ENCODE data around the gene CHRD. TPM values are rescaled to one million over a fixed set of nuclear protein-coding genes. Genes with fewer than 3 reads are reported as not detected.

Gene CHRD
- total and polyA plus RNA-seq, 4 donors: 0.38 to 46.5 (median 12.0) TPM

DNA sequence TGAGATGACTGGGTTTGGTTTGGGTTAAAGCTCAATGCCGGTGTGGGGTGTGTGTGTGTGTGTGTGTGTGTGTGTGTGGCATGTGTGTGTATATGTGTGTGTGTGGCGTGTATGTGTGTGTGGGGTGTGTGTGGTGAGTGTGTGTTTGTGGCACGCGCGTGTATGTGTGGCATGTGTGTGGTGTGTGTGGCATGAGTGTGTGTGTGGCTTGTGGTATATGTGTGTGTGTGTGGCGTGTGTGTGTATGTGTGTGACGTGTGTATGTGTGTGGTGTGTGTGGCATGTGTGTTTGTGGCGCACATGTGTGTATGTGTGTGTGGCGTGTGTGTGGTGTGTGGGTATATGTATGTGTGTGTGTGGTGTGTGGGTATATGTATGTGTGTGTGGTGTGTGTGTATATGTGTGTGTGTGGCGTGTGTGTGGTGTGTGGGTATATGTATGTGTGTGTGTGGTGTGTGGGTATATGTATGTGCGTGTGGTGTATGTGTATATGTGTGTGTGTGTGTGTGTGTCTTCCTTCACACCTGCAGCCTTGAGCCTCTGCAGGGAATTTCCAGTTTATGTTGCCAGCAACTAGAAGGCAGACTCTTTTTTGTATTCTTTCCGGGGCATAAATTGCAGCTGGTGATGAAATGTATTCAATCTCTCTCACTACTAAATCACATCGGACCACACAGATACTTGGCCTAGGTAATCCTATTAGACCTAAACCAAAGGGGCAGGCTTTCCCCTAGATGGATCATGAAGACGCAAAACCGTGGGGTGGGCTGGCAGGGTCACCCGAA is 34.8 kb downstream of the CHRD start:
- Histone ChIP-seq H3K4me1 (ENCODE audit: control insufficient read depth in 1 of 2, insufficient read depth in 2 of 2, low read length in 2 of 2) (no peaks in the 10 kb centered on the region), H3K4me3 (ENCODE audit: low read length in 2 of 2) (no peak overlapping the region), H3K36me3 (ENCODE audit: control insufficient read depth in 1 of 2, insufficient read depth in 2 of 2, low read length in 1 of 2) (no peaks in the 10 kb centered on the region), H3K27ac (ENCODE audit: low read depth in 1 of 2, low read length in 2 of 2) (no peak overlapping the region), H3K9me3 (ENCODE audit: control insufficient read depth, low read length) (no peaks in the 10 kb centered on the region), H3K27me3 (ENCODE audit: control insufficient read depth in 1 of 2, insufficient read depth in 2 of 2, low read length in 1 of 2) (no peaks in the 10 kb centered on the region)
- intact Hi-C loops (cut with DNase I): loop anchor here in 1 of 2 donors (1.0 to 5.0 kb wide), 3 partner anchors 42 to 98 kb away; no protein-coding TSS in a partner anchor
- DNase-seq (peak in 1 of 2 donors; percentile 22), ATAC-seq (ENCODE audit: low FRiP score) (no peak)
- WGBS, 2 donors: 86 to 90% methylated on average over 16 of the region's 16 CpGs

- no peak overlapping the region for H3K27ac ChIP-seq (ENCODE audit: low read depth in 1 of 2, low read length in 2 of 2)
- no peaks in the 10 kb centered on the region for H3K27me3 ChIP-seq (ENCODE audit: control insufficient read depth in 1 of 2, insufficient read depth in 2 of 2, low read length in 1 of 2)
- no peaks in the 10 kb centered on the region for H3K36me3 ChIP-seq (ENCODE audit: control insufficient read depth in 1 of 2, insufficient read depth in 2 of 2, low read length in 1 of 2)
- no peaks in the 10 kb centered on the region for H3K9me3 ChIP-seq (ENCODE audit: control insufficient read depth, low read length)
- 90 to 93% methylated on average over 4 of the region's 4 CpGs for WGBS, 2 donors
- H3K4me3 ChIP-seq (ENCODE audit: low read length in 2 of 2): no peak overlapping the region
- no peaks in the 10 kb centered on the region for H3K4me1 ChIP-seq (ENCODE audit: control insufficient read depth in 1 of 2, insufficient read depth in 2 of 2, low read length in 2 of 2)
- DNase-seq: no peak
- intact Hi-C loops (cut with DNase I): loop anchor here in 1 of 2 donors (1.0 to 5.0 kb wide), 3 partner anchors 43 to 97 kb away; no protein-coding TSS in a partner anchor
- ATAC-seq (ENCODE audit: low FRiP score): no peak
These were observed 35.3 kb downstream of the CHRD start for GRCh38 chr3:184415203-184415490.

GRCh38 chr3:184417619-184418327 is 37.9 kb downstream of the CHRD start:
- DNase-seq (peak; percentile 79 to 89), ATAC-seq (ENCODE audit: low FRiP score) (peak; percentile 88)
- Histone ChIP-seq H3K4me3 (ENCODE audit: low read length in 2 of 2) (no peak overlapping the region), H3K9me3 (ENCODE audit: control insufficient read depth, low read length) (no peaks in the 10 kb centered on the region), H3K27me3 (ENCODE audit: control insufficient read depth in 1 of 2, insufficient read depth in 2 of 2, low read length in 1 of 2) (no peaks in the 10 kb centered on the region), H3K27ac (ENCODE audit: low read depth in 1 of 2, low read length in 2 of 2) (no peak overlapping the region), H3K36me3 (ENCODE audit: control insufficient read depth in 1 of 2, insufficient read depth in 2 of 2, low read length in 1 of 2) (no peaks in the 10 kb centered on the region), H3K4me1 (ENCODE audit: control insufficient read depth in 1 of 2, insufficient read depth in 2 of 2, low read length in 2 of 2) (no peaks in the 10 kb centered on the region)
- intact Hi-C loops (cut with DNase I): loop anchor here in 1 of 2 donors (5.0 kb wide), 2 partner anchors 45 to 95 kb away; no protein-coding TSS in a partner anchor
- 26 to 35% methylated on average over 12 to 14 of the region's 14 CpGs for WGBS, 2 donors

DNA sequence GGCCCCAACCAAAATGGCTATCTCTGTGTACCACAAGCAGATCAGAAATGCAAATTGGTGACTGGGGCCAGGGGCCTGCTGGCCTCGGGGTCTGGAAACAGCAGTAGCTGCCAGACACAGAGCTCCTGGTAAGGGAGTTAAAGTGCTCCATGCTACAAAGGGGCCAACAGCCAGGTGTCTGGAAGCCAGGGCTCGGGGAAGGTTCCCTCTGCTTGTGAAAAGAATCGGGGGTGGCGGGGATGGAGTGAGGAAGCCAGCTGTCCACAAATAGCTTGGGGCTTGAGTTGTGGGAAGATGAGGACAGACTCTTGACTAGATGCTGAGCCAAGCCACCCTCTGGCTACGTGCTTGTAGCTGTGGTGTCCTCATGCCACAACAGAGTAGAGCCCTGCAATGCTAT is 39.3 kb downstream of the CHRD start:
- peak in 1 of 2 donors; percentile 59 for DNase-seq
- Histone ChIP-seq H3K9me3 (ENCODE audit: control insufficient read depth, low read length) (no peaks in the 10 kb centered on the region), H3K27me3 (ENCODE audit: control insufficient read depth in 1 of 2, insufficient read depth in 2 of 2, low read length in 1 of 2) (no peaks in the 10 kb centered on the region), H3K4me1 (ENCODE audit: control insufficient read depth in 1 of 2, insufficient read depth in 2 of 2, low read length in 2 of 2) (no peaks in the 10 kb centered on the region), H3K4me3 (ENCODE audit: low read length in 2 of 2) (no peak overlapping the region), H3K27ac (ENCODE audit: low read depth in 1 of 2, low read length in 2 of 2) (no peak overlapping the region), H3K36me3 (ENCODE audit: control insufficient read depth in 1 of 2, insufficient read depth in 2 of 2, low read length in 1 of 2) (no peaks in the 10 kb centered on the region)
- no peak for ATAC-seq (ENCODE audit: low FRiP score)
- WGBS, 2 donors: 83 to 85% methylated on average over 5 of the region's 5 CpGs
- intact Hi-C loops (cut with DNase I): loop anchor here in 1 of 2 donors (5.0 kb wide), 2 partner anchors 47 to 93 kb away; no protein-coding TSS in a partner anchor

DNA sequence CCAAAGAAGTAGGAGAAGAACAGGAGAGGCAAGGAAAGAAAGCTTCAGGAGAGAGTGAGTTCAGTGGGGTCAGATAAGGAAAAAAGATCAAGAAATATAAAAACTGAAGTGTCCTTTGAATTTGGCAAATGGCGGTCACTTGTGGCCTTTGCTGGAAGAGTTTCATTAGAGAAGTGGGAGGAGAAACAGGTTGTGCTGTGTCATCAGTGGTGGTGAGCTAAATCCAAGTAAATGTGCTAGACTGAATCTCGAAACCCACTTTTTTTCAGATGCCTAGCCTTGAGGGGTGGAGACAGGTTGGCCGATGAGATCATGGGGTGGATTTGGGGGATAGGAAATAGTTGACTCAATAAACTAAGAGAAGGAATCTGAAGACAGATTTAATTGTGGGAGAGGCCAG is 43.7 kb downstream of the CHRD start:
- 88 to 91% methylated on average over 3 of the region's 3 CpGs for WGBS, 2 donors
- H3K36me3 ChIP-seq (ENCODE audit: control insufficient read depth in 1 of 2, insufficient read depth in 2 of 2, low read length in 1 of 2): no peaks in the 10 kb centered on the region
- ATAC-seq (ENCODE audit: low FRiP score): no peak
- H3K4me1 ChIP-seq (ENCODE audit: control insufficient read depth in 1 of 2, insufficient read depth in 2 of 2, low read length in 2 of 2): peaks cover 0 to 2% of the 10 kb centered on the region in 2 donors
- no peak overlapping the region for H3K4me3 ChIP-seq (ENCODE audit: low read length in 2 of 2)
- no peak overlapping the region for H3K27ac ChIP-seq (ENCODE audit: low read depth in 1 of 2, low read length in 2 of 2)
- H3K9me3 ChIP-seq (ENCODE audit: control insufficient read depth, low read length): no peaks in the 10 kb centered on the region
- no peak for DNase-seq
- no peaks in the 10 kb centered on the region for H3K27me3 ChIP-seq (ENCODE audit: control insufficient read depth in 1 of 2, insufficient read depth in 2 of 2, low read length in 1 of 2)
- intact Hi-C loops (cut with DNase I): no loop called here

DNA sequence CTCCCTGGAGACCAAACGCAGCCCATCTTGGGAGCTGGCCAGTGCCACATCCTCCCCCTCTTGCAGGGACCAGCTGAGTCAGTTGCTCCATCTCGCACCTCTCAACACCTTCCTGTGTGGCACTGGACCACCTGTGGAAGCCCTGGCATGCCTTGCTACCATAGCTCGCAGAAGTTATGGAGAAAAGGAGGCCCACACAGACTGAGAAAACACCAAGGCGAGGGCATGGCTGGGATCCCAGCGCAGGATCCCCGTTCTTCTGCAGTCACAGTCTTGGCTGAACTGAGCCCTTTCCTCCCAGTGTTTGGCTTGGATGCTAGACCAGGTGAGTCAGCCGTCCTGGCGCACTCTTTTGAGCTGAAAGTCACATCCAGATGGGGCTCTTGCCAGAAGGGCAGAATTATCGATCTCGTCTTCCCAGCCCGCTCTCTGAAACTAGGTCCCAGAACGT is 46.9 kb downstream of the CHRD start:
- 7 to 8% methylated on average over 12 of the region's 12 CpGs for WGBS, 2 donors
- Histone ChIP-seq H3K9me3 (ENCODE audit: control insufficient read depth, low read length) (no peaks in the 10 kb centered on the region), H3K4me3 (ENCODE audit: low read length in 2 of 2) (no peak overlapping the region), H3K36me3 (ENCODE audit: control insufficient read depth in 1 of 2, insufficient read depth in 2 of 2, low read length in 1 of 2) (no peaks in the 10 kb centered on the region), H3K27ac (ENCODE audit: low read depth in 1 of 2, low read length in 2 of 2) (no peak overlapping the region), H3K27me3 (ENCODE audit: control insufficient read depth in 1 of 2, insufficient read depth in 2 of 2, low read length in 1 of 2) (no peaks in the 10 kb centered on the region), H3K4me1 (ENCODE audit: control insufficient read depth in 1 of 2, insufficient read depth in 2 of 2, low read length in 2 of 2) (peaks cover 0 to 2% of the 10 kb centered on the region in 2 donors)
- intact Hi-C loops (cut with DNase I): no loop called here
- ATAC-seq (ENCODE audit: low FRiP score) (peak; percentile 57), DNase-seq (peak; percentile 67 to 82)

DNA sequence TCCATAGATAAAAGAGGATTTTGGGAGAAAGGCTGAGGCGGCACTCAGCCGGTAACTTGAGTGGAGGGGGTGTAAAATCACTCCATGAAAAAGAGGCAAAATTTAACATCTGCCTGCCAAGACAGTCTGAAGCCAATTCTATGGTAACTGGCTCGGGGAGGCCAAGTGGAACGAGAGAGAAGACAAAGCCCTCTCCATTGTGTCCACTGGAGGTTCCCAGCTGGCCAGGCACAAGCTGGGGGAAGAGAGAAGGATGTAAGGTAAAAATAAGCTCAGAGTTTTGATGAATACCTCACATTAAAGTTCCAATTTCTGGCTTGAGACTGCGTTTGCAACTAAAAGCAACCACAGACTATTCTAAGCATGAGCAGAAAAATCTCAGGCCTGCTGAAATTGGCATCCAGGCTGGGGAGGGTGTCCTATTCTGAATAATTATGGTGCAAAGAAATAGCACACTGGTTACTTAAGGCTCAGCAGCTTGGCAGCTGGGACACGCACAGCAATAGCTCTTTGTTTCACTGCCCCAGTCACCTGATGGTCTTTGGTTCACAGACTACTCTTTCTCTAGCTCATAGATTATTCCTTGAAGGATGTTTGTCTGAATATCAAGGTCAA is 48.8 kb downstream of the CHRD start:
- Histone ChIP-seq H3K27me3 (ENCODE audit: control insufficient read depth in 1 of 2, insufficient read depth in 2 of 2, low read length in 1 of 2) (no peaks in the 10 kb centered on the region), H3K4me3 (ENCODE audit: low read length in 2 of 2) (no peak overlapping the region), H3K9me3 (ENCODE audit: control insufficient read depth, low read length) (no peaks in the 10 kb centered on the region), H3K36me3 (ENCODE audit: control insufficient read depth in 1 of 2, insufficient read depth in 2 of 2, low read length in 1 of 2) (no peaks in the 10 kb centered on the region), H3K4me1 (ENCODE audit: control insufficient read depth in 1 of 2, insufficient read depth in 2 of 2, low read length in 2 of 2) (peaks cover 0 to 2% of the 10 kb centered on the region in 2 donors), H3K27ac (ENCODE audit: low read depth in 1 of 2, low read length in 2 of 2) (peak overlapping the region; percentile 6 to 34)
- ATAC-seq (ENCODE audit: low FRiP score): no peak
- intact Hi-C loops (cut with DNase I): no loop called here
- 2 to 8% methylated on average over 6 of the region's 6 CpGs for WGBS, 2 donors
- peak in 1 of 2 donors; percentile 31 for DNase-seq

DNA sequence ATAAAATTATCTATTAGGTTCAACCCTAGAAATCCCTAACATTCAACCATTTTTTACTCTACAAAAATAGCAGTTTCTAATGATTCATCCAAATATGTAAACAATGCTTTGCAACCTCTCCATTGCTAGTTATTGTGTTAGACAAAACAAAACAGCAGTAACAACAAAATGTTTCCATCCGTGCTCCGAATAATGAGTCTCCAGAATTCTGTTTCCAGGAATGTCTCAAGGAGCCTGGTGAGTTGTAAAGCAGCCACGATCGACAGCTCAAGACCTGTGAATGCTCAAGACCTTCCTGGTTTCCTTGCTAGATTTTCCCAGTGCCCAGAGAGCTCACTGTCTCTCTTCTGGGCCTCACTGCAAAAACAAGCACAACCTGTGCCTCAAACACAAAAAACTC is 49.9 kb downstream of the CHRD start:
- intact Hi-C loops (cut with DNase I): no loop called here
- DNase-seq: peak in 1 of 2 donors; percentile 1
- Histone ChIP-seq H3K27ac (ENCODE audit: low read depth in 1 of 2, low read length in 2 of 2) (no peak overlapping the region), H3K4me1 (ENCODE audit: control insufficient read depth in 1 of 2, insufficient read depth in 2 of 2, low read length in 2 of 2) (peaks cover 0 to 2% of the 10 kb centered on the region in 2 donors), H3K36me3 (ENCODE audit: control insufficient read depth in 1 of 2, insufficient read depth in 2 of 2, low read length in 1 of 2) (no peaks in the 10 kb centered on the region), H3K27me3 (ENCODE audit: control insufficient read depth in 1 of 2, insufficient read depth in 2 of 2, low read length in 1 of 2) (no peaks in the 10 kb centered on the region), H3K9me3 (ENCODE audit: control insufficient read depth, low read length) (no peaks in the 10 kb centered on the region), H3K4me3 (ENCODE audit: low read length in 2 of 2) (no peak overlapping the region)
- WGBS, 2 donors: 83 to 84% methylated on average over 4 of the region's 4 CpGs
- ATAC-seq (ENCODE audit: low FRiP score): no peak

Measured in aorta (tissue), 5 donors.